ENCODE measurements around the gene WFS1. TPM values are rescaled to one million over a fixed set of nuclear protein-coding genes. Genes with fewer than 3 reads are reported as not detected.

Gene WFS1
- total RNA-seq, 1 donor, result 17.0 TPM

GRCh38 chr4:6309777-6310176, 40.1 kb downstream of the WFS1 start:
- TF ChIP-seq CTCF (IDR thresholded peaks at IDR 0.05; ENCODE audit: extremely low read depth, low read depth, low read length), result no peak
- no peak overlapping the region for H3K4me3 ChIP-seq (ENCODE audit: insufficient read depth, low read length)
- H3K27ac ChIP-seq (ENCODE audit: low read depth, low read length), result no peak overlapping the region
- H3K36me3 ChIP-seq (ENCODE audit: insufficient read depth, low read length), result no peaks in the 10 kb centered on the region
- no peaks in the 10 kb centered on the region for H3K4me1 ChIP-seq (ENCODE audit: insufficient read depth, low read length)
- no peaks in the 10 kb centered on the region for H3K9me3 ChIP-seq (ENCODE audit: low read depth, low read length)
- no peaks in the 10 kb centered on the region for H4K20me1 ChIP-seq (ENCODE audit: insufficient read depth, low read length)
- DNase-seq (ENCODE audit: insufficient read length, low spot score, missing footprints), result no peak
- peaks cover 48% of the 10 kb centered on the region for H3K27me3 ChIP-seq (ENCODE audit: insufficient read depth, low read length)
- no peak overlapping the region for H2AFZ ChIP-seq (ENCODE audit: low read length)
- H3K79me2 ChIP-seq (ENCODE audit: insufficient read depth, low read length), result no peaks in the 10 kb centered on the region
- no peak overlapping the region for H3K4me2 ChIP-seq (ENCODE audit: insufficient read depth, low read length)

GRCh38 chr4:6313216-6313615, 43.6 kb downstream of the WFS1 start:
- DNase-seq (ENCODE audit: insufficient read length, low spot score, missing footprints), result no peak
- no peaks in the 10 kb centered on the region for H3K79me2 ChIP-seq (ENCODE audit: insufficient read depth, low read length)
- no peak overlapping the region for H3K27ac ChIP-seq (ENCODE audit: low read depth, low read length)
- no peak overlapping the region for H3K4me2 ChIP-seq (ENCODE audit: insufficient read depth, low read length)
- no peak overlapping the region for H3K4me3 ChIP-seq (ENCODE audit: insufficient read depth, low read length)
- H3K36me3 ChIP-seq (ENCODE audit: insufficient read depth, low read length), result no peaks in the 10 kb centered on the region
- TF ChIP-seq CTCF (IDR thresholded peaks at IDR 0.05; ENCODE audit: extremely low read depth, low read depth, low read length), result no peak
- peaks cover 39% of the 10 kb centered on the region for H3K27me3 ChIP-seq (ENCODE audit: insufficient read depth, low read length)
- no peaks in the 10 kb centered on the region for H3K9me3 ChIP-seq (ENCODE audit: low read depth, low read length)
- no peaks in the 10 kb centered on the region for H4K20me1 ChIP-seq (ENCODE audit: insufficient read depth, low read length)
- H2AFZ ChIP-seq (ENCODE audit: low read length), result no peak overlapping the region
- H3K4me1 ChIP-seq (ENCODE audit: insufficient read depth, low read length), result peaks cover 4% of the 10 kb centered on the region

- peaks cover 17% of the 10 kb centered on the region for H3K27me3 ChIP-seq (ENCODE audit: insufficient read depth, low read length)
- H3K36me3 ChIP-seq (ENCODE audit: insufficient read depth, low read length), result no peaks in the 10 kb centered on the region
- H3K27ac ChIP-seq (ENCODE audit: low read depth, low read length), result no peak overlapping the region
- DNase-seq (ENCODE audit: insufficient read length, low spot score, missing footprints), result no peak
- peaks cover 4% of the 10 kb centered on the region for H3K4me1 ChIP-seq (ENCODE audit: insufficient read depth, low read length)
- peaks cover 3% of the 10 kb centered on the region for H3K9me3 ChIP-seq (ENCODE audit: low read depth, low read length)
- no peaks in the 10 kb centered on the region for H3K79me2 ChIP-seq (ENCODE audit: insufficient read depth, low read length)
- no peak for TF ChIP-seq CTCF (IDR thresholded peaks at IDR 0.05; ENCODE audit: extremely low read depth, low read depth, low read length)
- H3K4me2 ChIP-seq (ENCODE audit: insufficient read depth, low read length), result no peak overlapping the region
- no peak overlapping the region for H3K4me3 ChIP-seq (ENCODE audit: insufficient read depth, low read length)
- no peaks in the 10 kb centered on the region for H4K20me1 ChIP-seq (ENCODE audit: insufficient read depth, low read length)
- H2AFZ ChIP-seq (ENCODE audit: low read length), result no peak overlapping the region
Measured at GRCh38 chr4:6316461-6317003, 46.9 kb downstream of the WFS1 start.

- no peak for TF ChIP-seq CTCF (IDR thresholded peaks at IDR 0.05; ENCODE audit: extremely low read depth, low read depth, low read length)
- Histone ChIP-seq H3K36me3 (ENCODE audit: insufficient read depth, low read length) (no peaks in the 10 kb centered on the region), H3K27ac (ENCODE audit: low read depth, low read length) (no peak overlapping the region), H3K9me3 (ENCODE audit: low read depth, low read length) (peaks cover 3% of the 10 kb centered on the region), H3K4me2 (ENCODE audit: insufficient read depth, low read length) (no peak overlapping the region), H4K20me1 (ENCODE audit: insufficient read depth, low read length) (no peaks in the 10 kb centered on the region), H3K27me3 (ENCODE audit: insufficient read depth, low read length) (peaks cover 17% of the 10 kb centered on the region), H2AFZ (ENCODE audit: low read length) (no peak overlapping the region), H3K4me1 (ENCODE audit: insufficient read depth, low read length) (peaks cover 4% of the 10 kb centered on the region), H3K79me2 (ENCODE audit: insufficient read depth, low read length) (no peaks in the 10 kb centered on the region), H3K4me3 (ENCODE audit: insufficient read depth, low read length) (no peak overlapping the region)
- no peak for DNase-seq (ENCODE audit: insufficient read length, low spot score, missing footprints)
Measured at GRCh38 chr4:6318206-6318605, 48.6 kb downstream of the WFS1 start.

Measured in osteoblast (primary cell).